Measurements from ENCODE around the gene FAM72A. TPM values are rescaled to one million over a fixed set of nuclear protein-coding genes. Genes with fewer than 3 reads are reported as not detected.

Gene FAM72A
- total and polyA plus RNA-seq, 4 donors: 0.36 to 10.8 (median 0.71) TPM

GRCh38 chr1:206143537-206144172 is 59.0 kb downstream of the FAM72A start:
- WGBS: 95% methylated on average over 15 of the region's 15 CpGs
- Histone ChIP-seq H3K36me3 (ENCODE audit: control insufficient read depth in 4 of 4, insufficient read depth in 3 of 4, low read depth in 1 of 4, low read length in 3 of 4) (no peaks in the 10 kb centered on the region), H3K4me1 (ENCODE audit: control insufficient read depth in 4 of 4, insufficient read depth in 4 of 4, low read length in 3 of 4) (peaks cover 2 to 16% (median 13%) of the 10 kb centered on the region in 4 donors), H3K9ac (ENCODE audit: low read depth in 1 of 2, low read length in 2 of 2) (no peak overlapping the region), H3K4me3 (ENCODE audit: low read depth in 1 of 3, low read length in 3 of 3) (no peak overlapping the region), H3K27me3 (ENCODE audit: control insufficient read depth in 4 of 4, insufficient read depth in 4 of 4, low read length in 3 of 4) (no peaks in the 10 kb centered on the region), H3K27ac (ENCODE audit: low read depth in 1 of 2, low read length in 2 of 2) (no peak overlapping the region), H3K9me3 (ENCODE audit: control insufficient read depth in 4 of 4, low read length in 3 of 4) (no peaks in the 10 kb centered on the region)
- TF ChIP-seq JUND (IDR thresholded peaks at IDR 0.05): no peak
- no peak for TF ChIP-seq MAX (IDR thresholded peaks at IDR 0.05)
- no peak for TF ChIP-seq GABPA (IDR thresholded peaks at IDR 0.05 in 1 of 2, conservative IDR thresholded peaks at IDR 0.05 in 1 of 2)
- DNase-seq (ENCODE audit: low spot score): no peak

GRCh38 chr1:206142770-206143169 is 59.9 kb downstream of the FAM72A start:
- Histone ChIP-seq H3K9ac (ENCODE audit: low read depth in 1 of 2, low read length in 2 of 2) (no peak overlapping the region), H3K36me3 (ENCODE audit: control insufficient read depth in 4 of 4, insufficient read depth in 3 of 4, low read depth in 1 of 4, low read length in 3 of 4) (no peaks in the 10 kb centered on the region), H3K4me3 (ENCODE audit: low read depth in 1 of 3, low read length in 3 of 3) (no peak overlapping the region), H3K27me3 (ENCODE audit: control insufficient read depth in 4 of 4, insufficient read depth in 4 of 4, low read length in 3 of 4) (no peaks in the 10 kb centered on the region), H3K4me1 (ENCODE audit: control insufficient read depth in 4 of 4, insufficient read depth in 4 of 4, low read length in 3 of 4) (peaks cover 2 to 16% (median 13%) of the 10 kb centered on the region in 4 donors), H3K27ac (ENCODE audit: low read depth in 1 of 2, low read length in 2 of 2) (no peak overlapping the region), H3K9me3 (ENCODE audit: control insufficient read depth in 4 of 4, low read length in 3 of 4) (no peaks in the 10 kb centered on the region)
- TF ChIP-seq GABPA (IDR thresholded peaks at IDR 0.05 in 1 of 2, conservative IDR thresholded peaks at IDR 0.05 in 1 of 2) (no peak), RXRA (IDR thresholded peaks at IDR 0.05) (no peak), RAD21 (IDR thresholded peaks at IDR 0.05) (no peak), TAF1 (conservative IDR thresholded peaks at IDR 0.05) (no peak), ZBTB33 (IDR thresholded peaks at IDR 0.05) (no peak), JUND (IDR thresholded peaks at IDR 0.05) (no peak), MAX (IDR thresholded peaks at IDR 0.05) (no peak), REST (IDR thresholded peaks at IDR 0.05) (no peak), FOXA2 (IDR thresholded peaks at IDR 0.05) (no peak), SP1 (IDR thresholded peaks at IDR 0.05) (no peak), FOXA1 (IDR thresholded peaks at IDR 0.05) (no peak), NR2F2 (IDR thresholded peaks at IDR 0.05) (no peak), EGR1 (IDR thresholded peaks at IDR 0.05; ENCODE audit: low read depth in 2 of 2) (no peak), HNF4G (IDR thresholded peaks at IDR 0.05) (no peak), YY1 (IDR thresholded peaks at IDR 0.05) (no peak), HNF4A (conservative IDR thresholded peaks at IDR 0.05) (no peak), CTCF (IDR thresholded peaks at IDR 0.05; ENCODE audit: low read depth, low read length, missing input control) (no peak), ATF3 (IDR thresholded peaks at IDR 0.05) (no peak)
- 80% methylated on average over 2 of the region's 2 CpGs for WGBS
- no peak for DNase-seq (ENCODE audit: low spot score)

Measured in liver (tissue), 9 donors.